ENCODE measurements around the gene UBXN6. TPM values are rescaled to one million over a fixed set of nuclear protein-coding genes. Genes with fewer than 3 reads are reported as not detected.

UBXN6 gene
- total RNA-seq, 4 donors from 2014 or later, result 40.7 to 72.9 (median 50.8) TPM

- Histone ChIP-seq H3K27me3 (no peaks in the 10 kb centered on the region), H3K36me3 (peaks cover 21 to 40% (median 31%) of the 10 kb centered on the region in 3 donors), H3K4me1 (peaks cover 28 to 43% (median 31%) of the 10 kb centered on the region in 3 donors), H3K9me3 (no peaks in the 10 kb centered on the region), H3K4me3 (peak overlapping the region; percentile 74 to 81 (median 79)), H3K27ac (peak overlapping the region; percentile 91 to 97 (median 94))
- intact Hi-C loops (cut with DNase I), result no loop called here
- 39 to 47% methylated on average over 9 to 13 of the region's 15 CpGs for WGBS, 2 donors
- no peak for DNase-seq
- no peak for TF ChIP-seq POLR2A (IDR thresholded peaks at IDR 0.05)
- no peak for TF ChIP-seq CTCF (IDR thresholded peaks at IDR 0.05)
These were observed 1.7 kb downstream of the UBXN6 start for GRCh38 chr19:4455719-4456475.

GRCh38 chr19:4454747-4455718 is 2.6 kb downstream of the UBXN6 start:
- H3K36me3 ChIP-seq, result peaks cover 21 to 49% (median 35%) of the 10 kb centered on the region in 3 donors
- peak overlapping the region in 3 of 4 donors; percentile 8 to 79 (median 74) for H3K4me3 ChIP-seq
- WGBS, 2 donors, result 34 to 44% methylated on average over 10 to 17 of the region's 29 CpGs
- H3K4me1 ChIP-seq, result peaks cover 28 to 44% (median 31%) of the 10 kb centered on the region in 3 donors
- TF ChIP-seq POLR2A (IDR thresholded peaks at IDR 0.05), result no peak
- no peak for TF ChIP-seq CTCF (IDR thresholded peaks at IDR 0.05)
- intact Hi-C loops (cut with DNase I), result no loop called here
- H3K27ac ChIP-seq, result peak overlapping the region; percentile 91 to 97 (median 94)
- H3K9me3 ChIP-seq, result no peaks in the 10 kb centered on the region
- no peaks in the 10 kb centered on the region for H3K27me3 ChIP-seq
- DNase-seq, result no peak

GRCh38 chr19:4453232-4454179 is 4.1 kb downstream of the UBXN6 start:
- DNase-seq, result no peak
- peaks cover 28 to 64% (median 37%) of the 10 kb centered on the region in 3 donors for H3K36me3 ChIP-seq
- H3K27me3 ChIP-seq, result no peaks in the 10 kb centered on the region
- H3K4me1 ChIP-seq, result peaks cover 35 to 59% (median 44%) of the 10 kb centered on the region in 3 donors
- TF ChIP-seq POLR2A (IDR thresholded peaks at IDR 0.05) (no peak), CTCF (IDR thresholded peaks at IDR 0.05) (no peak)
- WGBS, 2 donors, result 75 to 79% methylated on average over 5 to 19 of the region's 34 CpGs
- no peak overlapping the region for H3K4me3 ChIP-seq
- no peaks in the 10 kb centered on the region for H3K9me3 ChIP-seq
- intact Hi-C loops (cut with DNase I), result no loop called here
- H3K27ac ChIP-seq, result no peak overlapping the region

GRCh38 chr19:4452230-4452990 is 5.2 kb downstream of the UBXN6 start:
- WGBS, 2 donors, result 82 to 91% methylated on average over 8 to 12 of the region's 24 CpGs
- Histone ChIP-seq H3K4me1 (peaks cover 38 to 64% (median 44%) of the 10 kb centered on the region in 3 donors), H3K27ac (no peak overlapping the region), H3K9me3 (no peaks in the 10 kb centered on the region), H3K36me3 (peaks cover 39 to 75% (median 48%) of the 10 kb centered on the region in 3 donors), H3K27me3 (no peaks in the 10 kb centered on the region), H3K4me3 (no peak overlapping the region)
- intact Hi-C loops (cut with DNase I), result no loop called here
- TF ChIP-seq CTCF (IDR thresholded peaks at IDR 0.05) (no peak), POLR2A (IDR thresholded peaks at IDR 0.05) (no peak)
- DNase-seq, result no peak
